ENCODE measurements around the gene ZNF429. TPM values are rescaled to one million over a fixed set of nuclear protein-coding genes. Genes with fewer than 3 reads are reported as not detected.
"Not testable (repeated sequence)": the region's sequence is repeated elsewhere in the genome, so short reads cannot be mapped to it uniquely, and the experiment has no call there.

The ZNF429 gene
- total RNA-seq, 1 donor from 2014 or later: 21.1 TPM

- Mint-ChIP-seq H3K36me3 (peaks cover 18% of the 10 kb centered on the region), H3K27me3 (ENCODE audit: low read depth) (no peaks in the 10 kb centered on the region), H3K27ac (no peak overlapping the region), H3K4me3 (no peak overlapping the region), H3K4me1 (no peaks in the 10 kb centered on the region), H3K9me3 (no peaks in the 10 kb centered on the region)
- no peak for DNase-seq (ENCODE audit: low spot score in 2 of 2, unreplicated experiment in 2 of 2)
- TF ChIP-seq CTCF (IDR thresholded peaks at IDR 0.05; ENCODE audit: unreplicated experiment): no peak
Measured at GRCh38 chr19:21496876-21497275, 8.5 kb upstream of the ZNF429 start.

DNA sequence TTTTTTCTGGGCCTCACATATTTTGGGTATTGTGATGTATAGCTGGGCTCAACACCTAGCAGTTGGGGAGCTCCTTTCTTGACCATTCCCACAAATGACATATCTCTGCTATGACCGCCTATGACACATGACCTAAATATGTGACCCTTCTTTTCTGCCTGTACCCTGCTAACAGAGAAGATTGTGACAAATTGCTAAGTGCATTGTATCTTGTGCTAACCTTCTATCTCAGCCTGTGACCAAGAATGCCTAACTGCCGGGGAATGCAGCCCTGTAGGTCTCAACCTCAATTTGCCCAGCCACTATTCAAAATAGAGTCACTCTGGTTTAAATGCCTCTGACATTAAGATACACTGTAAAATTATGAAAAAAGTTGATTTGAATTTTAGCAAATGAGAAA, 6.8 kb upstream of the ZNF429 start:
- Mint-ChIP-seq H3K27me3 (ENCODE audit: low read depth) (no peaks in the 10 kb centered on the region), H3K9me3 (no peaks in the 10 kb centered on the region), H3K4me1 (no peaks in the 10 kb centered on the region), H3K27ac (no peak overlapping the region), H3K4me3 (no peak overlapping the region), H3K36me3 (peaks cover 18% of the 10 kb centered on the region)
- no peak for DNase-seq (ENCODE audit: low spot score in 2 of 2, unreplicated experiment in 2 of 2)
- TF ChIP-seq CTCF (IDR thresholded peaks at IDR 0.05; ENCODE audit: unreplicated experiment): no peak

GRCh38 chr19:21508198-21508597, 2.8 kb downstream of the ZNF429 start:
- Mint-ChIP-seq H3K27ac (no peak overlapping the region), H3K4me1 (peaks cover 22% of the 10 kb centered on the region), H3K36me3 (peaks cover 41% of the 10 kb centered on the region), H3K27me3 (ENCODE audit: low read depth) (no peaks in the 10 kb centered on the region), H3K9me3 (peaks cover 19% of the 10 kb centered on the region), H3K4me3 (peak overlapping the region; percentile 30)
- TF ChIP-seq CTCF (IDR thresholded peaks at IDR 0.05; ENCODE audit: unreplicated experiment): no peak
- no peak for DNase-seq (ENCODE audit: low spot score in 2 of 2, unreplicated experiment in 2 of 2)

DNA sequence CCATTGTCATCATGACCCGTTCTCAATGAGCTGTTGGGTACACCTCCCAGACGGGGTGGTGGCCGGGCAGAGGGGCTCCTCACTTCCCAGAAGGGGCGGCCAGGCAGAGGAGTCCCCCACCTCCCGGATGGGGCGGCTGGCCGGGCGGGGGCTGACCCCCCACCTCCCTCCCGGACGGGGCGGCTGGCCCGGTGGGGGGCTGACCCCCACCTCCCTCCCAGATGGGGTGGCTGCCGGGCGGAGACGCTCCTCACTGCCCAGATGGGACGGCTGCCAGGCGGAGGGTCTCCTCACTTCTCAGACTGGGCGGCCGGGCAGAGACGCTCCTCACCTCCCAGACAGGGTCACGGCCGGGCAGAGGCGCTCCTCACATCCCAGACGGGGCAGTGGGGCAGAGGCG, 5.7 kb downstream of the ZNF429 start:
- not testable (repeated sequence) for DNase-seq (ENCODE audit: low spot score in 2 of 2, unreplicated experiment in 2 of 2); H3K4me3 Mint-ChIP-seq; H3K27me3 Mint-ChIP-seq (ENCODE audit: low read depth); H3K27ac Mint-ChIP-seq
- H3K36me3 Mint-ChIP-seq: peaks cover 56% of the 10 kb centered on the region
- H3K9me3 Mint-ChIP-seq: peaks cover 37% of the 10 kb centered on the region
- peaks cover 16% of the 10 kb centered on the region for H3K4me1 Mint-ChIP-seq

DNA sequence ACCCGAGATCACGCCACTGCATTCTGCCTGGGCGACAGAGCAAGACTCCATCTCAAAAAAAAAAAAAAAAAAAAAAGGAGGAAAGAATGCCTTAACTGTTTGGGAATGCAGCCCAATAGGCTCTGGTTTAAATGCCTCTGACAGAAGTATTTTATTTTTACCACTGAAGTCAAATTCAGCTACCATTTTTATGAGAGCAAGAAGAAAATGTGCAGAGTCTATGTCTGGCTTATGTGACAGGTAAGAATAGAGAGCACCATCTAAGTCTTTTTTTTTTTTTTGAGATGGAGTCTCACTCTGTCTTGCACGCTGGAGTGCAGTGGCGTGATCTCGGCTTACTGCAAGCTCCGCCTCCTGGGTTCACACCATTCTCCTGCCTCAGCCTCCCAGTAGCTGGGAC, 7.2 kb downstream of the ZNF429 start:
- H3K36me3 Mint-ChIP-seq: peaks cover 63% of the 10 kb centered on the region
- peaks cover 46% of the 10 kb centered on the region for H3K9me3 Mint-ChIP-seq

DNA sequence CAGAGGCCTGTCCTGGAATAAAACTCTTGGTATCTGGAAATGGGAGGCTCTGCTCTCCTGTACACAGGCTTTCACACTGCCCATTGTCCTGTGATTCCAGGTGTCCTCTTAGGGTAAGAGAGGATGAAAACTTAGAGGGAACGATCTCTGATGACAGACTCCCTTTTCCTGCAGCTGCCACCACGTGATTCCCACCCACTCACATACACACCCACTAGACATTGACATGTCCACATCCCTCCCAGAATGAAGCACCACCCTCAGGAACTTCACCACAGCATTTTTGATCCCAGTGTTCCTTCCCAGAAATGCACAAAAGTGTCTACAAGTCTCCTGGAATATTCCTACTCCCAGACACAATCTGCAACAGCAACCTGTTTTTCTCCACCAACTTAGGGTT, 8.2 kb downstream of the ZNF429 start:
- Mint-ChIP-seq H3K27ac (no peak overlapping the region), H3K36me3 (peaks cover 60% of the 10 kb centered on the region), H3K9me3 (peaks cover 49% of the 10 kb centered on the region), H3K4me3 (no peak overlapping the region), H3K27me3 (ENCODE audit: low read depth) (no peaks in the 10 kb centered on the region), H3K4me1 (peaks cover under 1% of the 10 kb centered on the region)
- no peak for DNase-seq (ENCODE audit: low spot score in 2 of 2, unreplicated experiment in 2 of 2)
- TF ChIP-seq CTCF (IDR thresholded peaks at IDR 0.05; ENCODE audit: unreplicated experiment): no peak

More for the DNA sequence above, 7.2 kb downstream of the ZNF429 start:
- not testable (repeated sequence) for H3K27ac Mint-ChIP-seq; H3K4me1 Mint-ChIP-seq; DNase-seq (ENCODE audit: low spot score in 2 of 2, unreplicated experiment in 2 of 2); H3K27me3 Mint-ChIP-seq (ENCODE audit: low read depth); H3K4me3 Mint-ChIP-seq

- Mint-ChIP-seq H3K4me3 (no peak overlapping the region), H3K27me3 (ENCODE audit: low read depth) (no peaks in the 10 kb centered on the region), H3K36me3 (peaks cover 79% of the 10 kb centered on the region), H3K4me1 (no peaks in the 10 kb centered on the region), H3K27ac (no peak overlapping the region), H3K9me3 (peaks cover 64% of the 10 kb centered on the region)
- TF ChIP-seq CTCF (IDR thresholded peaks at IDR 0.05; ENCODE audit: unreplicated experiment): no peak
- no peak for DNase-seq (ENCODE audit: low spot score in 2 of 2, unreplicated experiment in 2 of 2)
Measured at GRCh38 chr19:21519488-21519887, 14.1 kb downstream of the ZNF429 start.
